GM21825 (cell line): Measurements from ENCODE around the gene ROBO2.

Source experiments
- ATAC-seq: cut with Tn5 transposase; IDR thresholded peaks from one replicate; pipeline ENCODE4 v1.9.1; 2021; ENCODE audit warnings: mild to moderate bottlenecking, moderate library complexity; ENCODE audit not compliant: unreplicated experiment

Gene ROBO2

DNA sequence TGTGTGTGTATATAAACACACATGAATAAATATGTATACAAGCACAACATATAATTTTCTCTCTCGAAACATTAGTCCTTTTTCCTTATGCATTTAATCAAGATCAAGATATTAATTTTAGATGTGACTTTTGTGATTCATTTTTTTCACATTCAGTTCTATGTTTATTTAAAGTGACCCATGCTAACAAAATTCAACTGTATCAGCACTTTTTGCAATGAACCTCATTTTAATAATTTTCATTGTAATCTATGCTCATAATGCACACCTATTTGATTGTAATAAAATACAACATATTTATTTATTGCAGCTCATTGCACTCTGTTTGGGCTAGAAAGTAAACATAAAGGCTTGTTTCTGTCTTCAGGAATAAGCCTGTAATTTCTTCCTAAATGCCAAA lies 586.3 kb downstream of the ROBO2 start:
- ATAC-seq: no peak

DNA sequence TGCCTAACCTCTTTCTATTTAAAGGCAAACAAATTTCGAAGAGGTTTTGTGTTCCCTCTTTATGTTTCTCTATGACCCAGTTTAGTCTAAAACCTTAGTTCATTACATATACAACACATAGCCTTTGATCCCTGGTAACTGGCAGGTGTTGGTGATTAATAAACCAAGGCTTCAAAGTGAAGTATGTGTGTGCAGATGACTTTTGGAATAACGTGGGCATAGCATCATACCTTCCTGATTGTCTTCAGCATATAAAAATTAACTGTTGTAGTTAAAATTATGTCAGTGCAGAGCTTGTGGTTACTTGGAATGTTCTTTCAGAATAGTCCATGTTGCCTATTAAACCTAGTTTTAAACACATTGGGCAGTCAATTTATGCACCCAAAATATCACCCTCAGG lies 608.3 kb downstream of the ROBO2 start:
- no peak for ATAC-seq

DNA sequence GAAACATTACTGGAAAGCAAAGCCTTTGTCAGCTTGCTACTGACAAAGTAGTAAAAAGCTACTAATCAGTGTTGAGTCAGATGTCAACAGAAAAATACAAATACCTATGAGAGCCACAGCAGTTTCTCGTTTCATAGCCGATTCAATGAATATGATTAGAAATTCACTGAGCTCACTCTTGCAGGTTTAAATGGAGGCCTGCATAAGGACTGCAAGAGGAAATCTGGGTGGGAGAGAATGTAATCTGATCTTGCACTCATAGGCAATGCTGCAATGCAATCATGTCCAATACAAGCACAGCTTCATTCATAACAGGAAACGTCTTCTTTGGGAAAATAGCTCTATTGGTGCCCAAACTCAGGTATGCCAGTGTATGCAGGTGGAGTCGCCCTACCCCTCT lies 608.8 kb downstream of the ROBO2 start:
- ATAC-seq: no peak

DNA sequence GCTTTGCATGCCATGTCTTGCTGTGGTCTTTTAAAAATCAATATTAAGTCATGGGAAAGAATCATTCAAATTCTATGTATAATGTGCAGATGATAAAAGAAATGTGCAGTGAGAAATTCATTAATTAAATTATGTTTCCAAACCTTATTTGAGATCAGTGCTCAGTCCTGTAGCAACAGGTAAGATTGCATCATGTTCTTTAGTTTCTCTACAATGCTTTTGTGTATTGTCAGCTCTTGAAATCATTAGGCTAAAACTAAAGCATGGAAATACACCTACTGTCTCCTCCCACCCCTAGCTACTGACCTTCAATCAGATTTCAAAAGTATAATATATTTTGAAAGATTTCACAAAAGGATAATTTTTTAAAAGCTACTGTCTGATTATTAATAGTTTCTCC lies 612.7 kb downstream of the ROBO2 start:
- ATAC-seq: no peak

DNA sequence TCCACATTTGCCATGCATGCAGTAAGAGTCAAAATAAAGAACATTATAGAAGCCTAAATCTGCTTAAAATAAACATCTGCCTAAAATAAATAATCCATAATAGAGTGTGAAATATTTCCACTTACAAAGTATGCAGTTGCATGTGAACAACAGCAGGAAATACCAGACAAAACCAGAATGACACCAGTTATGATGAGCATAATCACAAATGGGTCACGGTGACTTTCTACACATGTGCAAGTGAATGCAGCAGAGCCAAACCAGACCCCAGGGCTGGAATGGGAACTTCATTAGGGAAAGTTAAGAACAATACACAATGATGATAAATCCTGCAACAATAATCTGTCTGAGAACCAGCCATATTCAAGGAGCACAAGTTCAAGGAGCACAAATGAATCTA lies 615.5 kb downstream of the ROBO2 start:
- ATAC-seq: no peak

DNA sequence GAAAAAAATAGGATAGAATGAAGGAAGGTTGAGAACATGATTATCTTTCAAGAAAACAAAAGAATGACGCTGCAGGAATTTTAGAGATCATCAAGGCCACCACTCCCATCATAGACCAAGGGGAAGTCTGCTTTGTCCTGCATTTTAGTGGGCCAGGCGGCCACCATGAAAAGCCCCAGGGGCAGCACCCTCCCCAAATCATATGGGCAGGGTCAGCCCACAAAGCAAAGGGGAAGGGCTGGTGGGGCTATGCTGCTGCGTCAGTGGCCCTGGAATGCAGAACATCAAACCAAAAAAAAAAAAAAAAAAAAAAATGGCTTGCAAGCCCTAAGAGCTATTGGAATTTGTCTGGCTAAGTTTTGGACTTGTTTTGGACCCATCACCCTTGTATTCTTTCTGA lies 620.8 kb downstream of the ROBO2 start:
- ATAC-seq: no peak

DNA sequence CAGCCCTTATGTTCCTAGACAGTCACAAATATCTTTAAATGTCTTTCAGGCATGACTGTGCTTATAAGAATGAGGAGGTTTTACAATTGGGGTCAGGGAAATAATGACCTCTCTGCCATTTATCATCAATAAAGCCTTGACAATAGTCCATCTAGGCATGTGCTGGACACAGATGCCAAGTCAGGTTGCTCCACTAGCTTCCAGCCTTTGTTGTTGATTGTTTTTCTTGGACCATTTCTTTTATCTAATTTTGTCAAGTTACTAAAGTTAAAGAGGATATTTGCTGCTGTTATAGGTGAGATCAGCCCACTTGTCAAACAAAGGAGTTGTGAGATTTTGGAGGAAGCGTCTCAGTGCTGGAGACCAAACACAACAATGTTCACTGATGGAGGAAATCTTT lies 628.0 kb downstream of the ROBO2 start:
- ATAC-seq: no peak

DNA sequence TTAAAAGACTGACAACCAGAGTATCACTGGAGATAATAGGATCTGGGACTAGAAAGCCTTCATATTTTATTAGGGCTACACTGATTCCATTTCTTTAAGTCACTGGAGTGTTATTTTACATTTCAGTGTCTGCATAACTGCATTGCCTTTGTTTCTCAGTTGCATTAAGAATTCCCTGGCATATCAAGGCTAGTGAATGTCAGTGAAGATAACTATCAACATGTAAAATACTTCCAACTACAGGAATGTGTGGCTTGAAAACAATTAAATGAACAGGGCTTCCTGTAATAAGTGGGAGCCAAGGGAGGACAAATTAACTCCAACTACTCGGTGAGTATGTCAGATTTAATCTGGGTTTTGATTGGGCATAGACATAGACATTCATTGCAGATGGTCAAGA lies 628.5 kb downstream of the ROBO2 start:
- no peak for ATAC-seq

DNA sequence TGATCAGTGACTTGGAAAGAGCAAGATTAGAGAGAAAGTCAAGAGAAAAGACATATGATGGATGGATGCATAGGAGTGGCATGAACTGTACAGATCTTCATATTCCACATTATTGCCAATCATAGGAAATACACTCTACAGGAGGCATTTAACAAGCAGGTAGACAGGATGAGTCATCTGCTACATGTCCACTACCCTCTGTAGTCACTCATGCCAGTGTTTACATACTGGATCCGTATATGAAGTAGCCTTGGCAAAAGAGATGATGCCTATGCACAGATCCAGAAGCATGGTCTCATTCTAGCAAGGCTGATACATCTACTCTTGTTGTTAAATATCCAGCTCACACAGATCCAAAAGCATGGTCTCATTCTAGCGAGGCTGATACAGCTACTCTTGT lies 632.1 kb downstream of the ROBO2 start:
- no peak for ATAC-seq

DNA sequence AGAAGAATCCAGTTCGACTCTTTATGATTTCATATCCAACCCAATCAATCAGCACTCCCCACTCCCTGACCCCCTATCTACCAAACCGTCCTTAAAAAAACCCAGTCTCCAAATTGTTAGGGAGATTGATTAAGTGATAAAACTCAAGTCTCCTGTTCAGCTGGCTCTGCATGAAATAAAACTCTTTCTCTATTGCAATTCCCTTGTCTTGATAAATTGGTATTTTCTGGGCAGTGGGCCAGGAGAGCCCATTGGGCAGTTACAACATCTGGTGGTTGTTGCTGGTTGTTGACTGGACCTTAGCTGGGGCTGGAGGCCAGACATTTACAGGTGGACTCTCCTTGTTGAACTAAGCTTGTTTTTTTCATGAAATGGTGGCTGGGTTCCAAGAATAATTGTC lies 642.3 kb downstream of the ROBO2 start:
- ATAC-seq: no peak

DNA sequence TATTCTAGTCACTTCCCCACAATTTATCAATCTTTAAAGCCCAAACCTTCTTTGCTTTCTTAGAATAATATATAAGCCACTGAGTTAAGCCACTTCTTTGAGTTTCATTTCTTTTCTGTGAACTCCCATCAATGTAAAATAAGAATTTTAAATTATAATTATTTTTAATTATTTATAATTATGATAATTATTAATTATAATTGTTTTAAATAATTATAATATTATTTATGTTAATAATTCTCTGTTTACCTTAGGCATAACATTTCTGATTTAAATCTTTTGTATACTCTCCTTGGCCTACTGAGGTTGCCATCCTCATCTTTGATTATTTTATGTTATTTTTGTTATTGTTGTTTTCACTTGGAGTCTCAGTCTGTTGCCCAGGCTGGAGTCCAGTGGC lies 644.2 kb downstream of the ROBO2 start:
- no peak for ATAC-seq

DNA sequence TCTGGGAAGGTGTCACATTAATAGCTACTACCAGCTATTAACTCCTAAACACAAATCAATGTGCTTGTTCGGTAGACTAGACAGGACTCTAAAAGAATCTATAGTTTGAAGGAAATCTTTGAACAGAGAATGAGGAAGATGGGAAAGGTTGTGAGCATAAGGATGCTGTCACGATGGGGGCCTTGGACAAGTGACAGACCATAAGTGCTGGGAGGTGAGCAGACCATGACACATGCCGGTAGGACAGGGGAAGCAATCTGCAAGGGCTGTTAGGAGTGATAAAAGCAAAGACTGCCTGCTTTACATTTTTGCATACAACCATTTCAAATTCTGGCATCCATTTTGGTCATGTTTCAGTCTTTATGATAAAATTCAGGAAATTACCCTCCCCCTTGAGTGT lies 645.8 kb downstream of the ROBO2 start:
- ATAC-seq: no peak

DNA sequence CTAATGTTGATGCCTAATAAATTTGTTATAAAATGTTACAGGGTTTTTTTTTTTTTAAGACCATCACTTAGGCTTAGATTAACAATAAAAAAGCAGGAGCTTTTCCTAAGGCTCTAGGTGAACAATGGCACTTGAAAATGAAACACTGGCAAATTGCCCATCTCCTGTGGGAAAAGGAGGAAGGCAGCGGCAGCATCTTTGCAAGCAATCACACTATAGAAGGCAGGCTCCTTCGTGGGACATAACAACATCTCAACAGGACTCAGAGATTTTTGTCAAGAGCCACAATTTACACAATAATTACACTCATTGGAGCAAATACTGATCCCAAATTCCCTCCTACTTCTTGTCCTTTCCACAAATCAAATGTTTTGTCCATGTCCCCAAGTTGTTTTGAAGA lies 646.7 kb downstream of the ROBO2 start:
- ATAC-seq: no peak

DNA sequence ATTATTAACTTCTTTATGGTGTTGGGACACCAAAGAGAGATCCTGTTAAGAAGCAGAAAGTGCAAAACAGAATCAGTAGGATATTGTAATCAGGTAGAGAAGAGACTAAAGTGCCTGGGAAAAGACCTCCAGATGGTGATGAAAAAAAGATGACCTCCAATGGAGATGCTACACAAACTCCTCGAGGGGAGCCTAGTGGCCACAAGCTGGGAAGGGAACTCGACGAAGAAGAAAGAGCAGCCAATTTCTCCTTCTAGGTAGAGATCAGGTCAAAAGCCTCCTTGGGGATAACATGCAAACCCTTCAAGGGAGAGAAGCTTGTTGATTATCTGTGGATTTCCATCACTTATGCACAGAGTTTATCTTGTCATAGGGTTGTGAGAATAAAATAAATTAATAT lies 647.6 kb downstream of the ROBO2 start:
- ATAC-seq: no peak

DNA sequence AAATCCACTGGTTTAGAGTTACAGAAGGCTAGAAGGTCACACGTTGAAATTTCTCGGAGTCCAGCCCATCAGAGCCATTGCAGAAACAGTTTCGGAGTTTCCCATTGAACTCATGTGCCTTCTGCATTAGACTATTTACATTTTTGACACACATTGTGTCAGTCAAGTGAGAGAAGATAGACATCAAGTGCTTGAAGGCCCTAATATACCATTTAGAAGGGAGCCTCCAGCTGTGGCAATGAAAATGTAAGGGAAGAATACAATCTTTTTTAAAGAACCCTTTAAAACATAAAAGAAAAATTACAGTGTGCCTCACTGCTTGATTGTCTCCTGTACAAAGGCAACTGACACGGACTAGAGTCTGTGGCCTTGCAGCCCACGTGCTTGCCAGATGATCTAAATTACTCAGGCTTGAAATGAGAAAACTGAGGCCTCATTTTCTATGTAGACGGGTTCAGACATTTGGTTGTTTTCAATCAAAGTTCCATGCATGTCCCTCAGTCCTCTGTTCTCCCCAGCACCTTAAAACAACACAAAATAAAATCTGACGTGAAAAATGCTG lies 650.5 kb downstream of the ROBO2 start:
- no peak for ATAC-seq

DNA sequence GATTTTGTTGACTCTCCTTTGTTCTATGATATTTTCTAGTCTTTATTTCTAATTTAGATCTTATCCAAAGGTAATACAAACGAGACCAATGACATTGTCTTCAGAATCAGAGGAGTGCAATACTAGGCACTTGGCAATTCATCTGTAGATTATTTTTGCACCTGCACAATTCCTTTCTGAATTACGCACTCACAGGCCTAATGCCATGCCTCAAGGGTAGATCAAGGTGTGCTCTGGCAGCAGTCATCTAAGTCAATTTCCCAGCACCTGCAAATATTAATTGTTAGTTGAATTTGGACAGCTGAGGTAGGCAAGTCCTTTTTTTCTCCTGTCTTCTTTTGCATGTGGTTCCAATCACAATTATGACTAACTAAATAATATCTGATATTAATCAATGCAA lies 653.2 kb downstream of the ROBO2 start:
- ATAC-seq: no peak

DNA sequence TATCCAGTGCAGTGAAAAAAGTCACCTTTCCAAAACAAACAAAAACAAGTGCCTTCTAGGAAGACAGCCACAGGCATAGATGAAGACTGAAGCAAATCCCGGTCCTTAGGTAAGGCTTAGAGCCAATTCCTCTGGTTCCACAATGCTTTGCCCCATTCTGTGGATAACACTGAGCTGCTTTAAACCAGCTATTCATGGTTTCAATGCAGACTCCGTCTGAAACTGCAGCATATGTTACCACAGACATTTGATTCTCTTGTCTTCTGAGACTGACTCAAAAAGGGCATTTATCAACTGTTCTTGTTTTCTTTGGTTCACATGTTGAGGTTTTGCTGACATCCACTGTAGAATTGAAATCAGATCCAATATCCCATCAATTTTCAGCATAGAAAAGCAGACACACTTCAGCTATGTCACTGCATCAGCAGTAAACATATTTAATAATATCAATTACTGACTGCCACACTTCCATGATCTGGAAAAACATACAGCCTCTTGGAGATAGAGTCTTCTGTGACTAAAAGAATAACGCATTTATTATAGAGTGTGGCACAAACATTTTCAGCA lies 659.3 kb downstream of the ROBO2 start:
- ATAC-seq: no peak
